Skeletal muscle satellite cell (primary cell): Measurements from ENCODE around the gene CAPN15.
A peak's percentile ranks its signal among the peaks of the same experiment; 100 is the strongest.

Experiments
- H3K27me3 ChIP-seq: 2 replicates; pipeline ENCODE4 v1.7.0; 2013; ENCODE audit warnings: low read length; ENCODE audit not compliant: control insufficient read depth, insufficient read depth
- H3K36me3 ChIP-seq: 2 replicates; pipeline ENCODE4 v1.7.0; 2013; ENCODE audit warnings: mild to moderate bottlenecking, control low read depth, low read length; ENCODE audit not compliant: insufficient read depth
- H3K4me1 ChIP-seq: 2 replicates; pipeline ENCODE4 v1.7.0; 2013; ENCODE audit warnings: low read length; ENCODE audit not compliant: control insufficient read depth, insufficient read depth
- H3K4me2 ChIP-seq: 2 replicates; pipeline ENCODE4 v1.7.0; 2013; ENCODE audit warnings: mild to moderate bottlenecking, low read length
- H3K4me3 ChIP-seq: 2 replicates; pipeline ENCODE4 v1.7.0; 2013; ENCODE audit warnings: low read length
- H3K9ac ChIP-seq: 2 replicates; pipeline ENCODE4 v1.7.0; 2013; ENCODE audit warnings: mild to moderate bottlenecking, low read depth, low read length, moderate library complexity
- H3K9me3 ChIP-seq: replicated peaks from 2 replicates; pipeline ENCODE4 v1.7.0; 2013; ENCODE audit warnings: mild to moderate bottlenecking, control low read depth, low read length

Gene CAPN15

DNA sequence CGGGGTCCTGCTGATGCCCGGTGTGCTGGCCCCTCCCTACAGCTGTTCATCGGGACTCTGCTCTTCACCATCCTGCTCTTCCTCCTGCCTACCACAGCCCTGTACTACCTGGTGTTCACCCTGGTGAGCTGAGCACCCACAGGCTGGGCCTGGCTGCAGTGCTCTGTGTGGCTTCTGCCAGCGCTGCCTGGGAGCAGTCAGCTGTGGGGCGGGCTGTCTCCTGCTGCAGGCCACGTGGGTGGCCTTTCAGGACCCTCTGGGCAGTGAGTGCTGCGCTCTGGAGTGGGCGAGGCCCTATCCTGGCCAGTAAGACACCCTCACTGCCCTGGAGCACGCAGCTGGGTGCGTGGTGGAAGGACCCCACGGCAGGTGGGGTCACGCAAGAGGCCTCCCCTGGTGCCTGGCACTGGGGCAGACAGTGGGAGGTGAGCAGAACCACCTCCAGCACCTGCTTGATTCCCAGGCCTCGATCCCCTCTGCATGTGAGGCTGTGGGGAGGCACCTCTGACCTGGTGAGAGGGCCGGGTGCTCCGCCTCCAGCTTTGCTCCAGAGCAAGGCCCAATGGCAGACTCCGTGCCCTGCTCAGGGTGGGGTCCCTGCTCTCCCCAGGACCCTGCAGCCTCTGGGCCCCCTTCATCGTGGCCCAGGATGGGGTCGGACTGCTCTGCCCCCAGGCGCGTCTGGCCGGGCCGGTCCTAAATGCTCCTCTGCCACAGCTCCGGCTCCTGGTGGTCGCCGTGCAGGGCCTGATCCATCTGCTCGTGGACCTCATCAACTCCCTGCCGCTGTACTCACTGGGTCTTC lies 52.8 kb downstream of the CAPN15 start:
- H3K9ac ChIP-seq, result no peak overlapping the region
- no peaks in the 10 kb centered on the region for H3K27me3 ChIP-seq
- no peak overlapping the region for H3K4me2 ChIP-seq
- no peak overlapping the region for H3K4me3 ChIP-seq
- H3K9me3 ChIP-seq, result no peaks in the 10 kb centered on the region
- H3K36me3 ChIP-seq, result peaks cover 11% of the 10 kb centered on the region
- H3K4me1 ChIP-seq, result peaks cover 2% of the 10 kb centered on the region

DNA sequence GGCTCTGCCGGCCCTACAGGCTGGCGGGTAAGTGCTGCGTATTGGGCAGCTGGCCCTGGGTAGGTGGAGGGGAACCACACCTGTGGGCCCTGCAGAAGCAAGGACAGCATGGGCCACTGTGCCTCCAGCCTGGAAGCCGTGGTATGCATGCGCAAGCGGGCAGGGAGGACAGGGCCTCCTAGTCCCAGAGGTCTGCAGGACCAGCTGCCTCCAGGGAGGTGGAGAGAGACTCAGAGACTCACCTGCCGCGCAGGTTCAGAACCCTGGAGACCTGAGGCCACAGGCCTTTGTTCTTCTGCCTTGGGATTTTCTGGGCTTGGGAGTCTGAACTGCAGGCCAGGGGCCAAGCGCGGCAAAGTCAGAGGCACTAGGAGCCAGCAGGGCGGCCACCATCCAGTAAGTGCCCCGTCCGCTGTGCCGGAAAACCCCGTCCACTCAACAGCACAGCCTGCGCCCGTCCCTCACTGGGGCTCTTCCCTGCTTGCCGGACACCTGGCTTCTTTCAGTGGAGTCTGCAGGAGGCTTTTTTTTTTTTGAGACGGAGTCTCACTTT lies 53.5 kb downstream of the CAPN15 start:
- Histone ChIP-seq H3K9ac (no peak overlapping the region), H3K36me3 (peaks cover 8% of the 10 kb centered on the region), H3K4me2 (no peak overlapping the region), H3K9me3 (no peaks in the 10 kb centered on the region), H3K4me3 (no peak overlapping the region), H3K4me1 (peaks cover 8% of the 10 kb centered on the region), H3K27me3 (no peaks in the 10 kb centered on the region)

DNA sequence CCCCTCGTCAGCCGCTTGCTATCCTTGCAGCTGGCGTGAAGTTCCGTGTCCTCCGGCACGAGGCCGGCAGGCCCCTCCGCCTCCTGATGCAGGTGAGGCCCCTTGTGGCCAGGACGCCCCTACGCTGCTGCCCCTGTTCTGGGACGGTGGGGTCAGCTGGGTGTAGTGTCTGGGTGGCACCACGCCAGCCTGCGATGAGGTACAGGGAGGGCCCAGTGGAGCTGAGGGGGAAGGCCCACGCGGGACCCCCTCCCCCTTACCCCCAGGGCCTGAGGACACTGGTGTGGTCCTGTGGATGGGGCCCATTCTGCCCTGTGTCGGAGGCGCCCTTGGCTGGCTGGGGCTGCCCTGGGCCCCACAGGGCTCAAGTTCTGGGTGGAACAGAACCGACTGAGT lies 54.7 kb downstream of the CAPN15 start:
- no peak overlapping the region for H3K4me2 ChIP-seq
- H3K27me3 ChIP-seq, result no peaks in the 10 kb centered on the region
- H3K4me3 ChIP-seq, result no peak overlapping the region
- H3K36me3 ChIP-seq, result peaks cover 8% of the 10 kb centered on the region
- H3K9ac ChIP-seq, result no peak overlapping the region
- H3K9me3 ChIP-seq, result no peaks in the 10 kb centered on the region
- peaks cover 18% of the 10 kb centered on the region for H3K4me1 ChIP-seq

DNA sequence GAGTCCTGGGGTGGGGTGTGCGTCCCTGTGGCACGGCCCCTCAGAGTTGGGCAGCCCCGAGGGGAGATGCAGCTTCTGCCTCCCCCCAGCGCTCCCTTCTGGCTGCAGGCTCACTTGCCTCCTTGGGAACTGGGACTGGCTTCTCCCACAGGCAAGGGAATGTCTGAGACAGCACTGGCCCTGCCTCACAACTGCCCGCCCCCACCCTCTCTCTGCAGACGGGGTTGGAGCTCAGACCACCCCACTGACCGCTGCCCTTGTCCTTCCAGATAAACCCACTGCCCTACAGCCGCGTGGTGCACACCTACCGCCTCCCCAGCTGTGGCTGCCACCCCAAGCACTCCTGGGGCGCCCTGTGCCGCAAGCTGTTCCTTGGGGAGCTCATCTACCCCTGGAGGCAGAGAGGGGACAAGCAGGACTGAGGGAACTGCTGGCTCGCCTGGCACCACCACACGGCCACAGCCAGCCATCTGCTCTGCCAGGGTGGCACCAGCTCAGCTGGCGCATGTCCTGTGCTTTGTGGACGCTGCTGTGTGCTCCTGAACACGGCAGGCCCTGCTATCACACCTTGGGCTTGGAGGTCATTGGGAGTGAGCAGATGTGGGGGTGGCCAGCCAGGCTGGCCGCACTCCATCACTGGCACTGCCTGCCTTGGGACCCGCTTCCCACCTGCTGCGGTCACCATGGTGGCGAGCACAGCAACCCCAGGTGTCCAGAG lies 55.3 kb downstream of the CAPN15 start:
- Histone ChIP-seq H3K9me3 (no peaks in the 10 kb centered on the region), H3K9ac (no peak overlapping the region), H3K36me3 (peaks cover 8% of the 10 kb centered on the region), H3K4me3 (no peak overlapping the region), H3K4me1 (peaks cover 22% of the 10 kb centered on the region), H3K27me3 (no peaks in the 10 kb centered on the region), H3K4me2 (no peak overlapping the region)

DNA sequence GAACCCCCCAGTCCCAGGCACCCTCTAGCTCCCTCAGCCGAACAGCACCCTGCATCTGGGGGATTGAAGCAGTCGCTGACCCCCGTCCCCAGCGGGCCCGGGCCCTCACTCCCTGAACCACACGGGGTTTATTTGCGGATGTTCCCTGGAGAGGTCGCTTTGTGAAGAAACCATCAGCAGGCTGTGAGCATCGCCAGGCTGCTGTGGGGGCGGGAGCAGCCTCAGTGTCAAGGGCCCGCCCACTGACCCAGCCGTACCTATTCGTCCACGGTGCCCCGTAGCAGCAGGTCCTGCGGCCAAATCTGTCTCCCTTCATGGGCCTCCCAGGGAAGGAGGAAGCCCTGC lies 55.9 kb downstream of the CAPN15 start:
- Histone ChIP-seq H3K4me3 (no peak overlapping the region), H3K36me3 (peaks cover 8% of the 10 kb centered on the region), H3K4me2 (no peak overlapping the region), H3K9me3 (no peaks in the 10 kb centered on the region), H3K27me3 (no peaks in the 10 kb centered on the region), H3K9ac (no peak overlapping the region), H3K4me1 (peaks cover 29% of the 10 kb centered on the region)

DNA sequence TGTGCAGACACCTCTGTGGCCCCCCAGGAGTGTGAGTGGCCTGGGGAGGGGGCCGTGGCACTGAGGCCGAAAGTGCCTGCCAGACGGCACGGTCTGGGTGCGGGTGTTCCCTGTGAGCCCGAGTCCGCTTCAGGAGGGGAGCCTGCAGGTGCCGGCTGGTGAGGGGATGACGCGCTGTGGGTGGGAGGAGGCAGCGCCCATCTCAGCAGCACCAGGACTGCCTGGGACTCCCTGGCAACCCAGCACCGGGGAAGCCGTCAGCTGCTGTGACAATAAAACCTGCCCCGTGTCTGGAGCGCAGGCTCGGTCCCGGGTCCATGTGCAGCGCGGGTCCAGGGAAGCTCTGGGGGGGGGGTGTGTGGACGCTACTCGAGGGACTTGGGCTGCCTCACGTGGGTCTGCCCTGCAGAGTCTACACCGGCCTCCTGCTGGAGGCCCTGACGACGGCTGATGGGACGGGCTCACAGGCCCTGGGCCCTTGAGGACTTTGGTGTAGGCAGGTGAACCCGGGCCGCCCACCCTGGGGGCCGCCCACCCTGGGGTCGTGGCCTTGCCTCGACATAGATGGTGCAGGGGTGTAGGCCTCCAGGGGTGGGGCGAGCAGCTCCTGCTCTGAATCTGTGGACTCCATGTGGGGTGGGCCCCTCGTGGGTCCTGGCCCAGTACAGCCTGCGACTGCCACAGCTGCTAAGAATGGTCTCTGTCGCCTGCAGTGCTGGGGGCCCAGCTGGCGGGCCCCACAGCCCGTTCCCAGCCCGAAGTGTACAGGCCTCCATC lies 56.5 kb downstream of the CAPN15 start:
- Histone ChIP-seq H3K4me2 (no peak overlapping the region), H3K4me1 (peaks cover 30% of the 10 kb centered on the region), H3K36me3 (peaks cover 8% of the 10 kb centered on the region), H3K9me3 (no peaks in the 10 kb centered on the region), H3K4me3 (no peak overlapping the region), H3K9ac (no peak overlapping the region), H3K27me3 (no peaks in the 10 kb centered on the region)

DNA sequence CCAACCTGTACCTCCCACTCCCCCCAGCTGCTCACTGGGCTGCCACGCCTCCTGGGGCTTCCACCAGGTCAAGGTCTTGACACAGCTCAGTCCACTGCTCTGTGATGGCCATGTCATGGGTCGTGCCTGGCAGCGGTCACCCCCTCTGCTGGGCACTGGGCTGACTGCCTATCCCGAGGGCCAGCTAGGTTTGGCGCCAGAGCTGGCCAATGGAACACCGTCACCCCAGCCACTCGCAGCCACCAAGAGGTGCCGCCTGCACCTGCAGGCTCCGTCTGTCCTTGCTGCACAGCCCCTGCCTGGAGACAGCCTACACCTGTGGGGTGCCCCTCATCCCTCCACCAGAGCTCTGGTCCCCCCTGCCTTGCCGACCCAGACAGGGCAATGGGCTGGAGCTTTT lies 57.8 kb downstream of the CAPN15 start:
- peaks cover 6% of the 10 kb centered on the region for H3K36me3 ChIP-seq
- H3K4me1 ChIP-seq, result peaks cover 30% of the 10 kb centered on the region
- no peak overlapping the region for H3K4me2 ChIP-seq
- no peak overlapping the region for H3K4me3 ChIP-seq
- H3K9ac ChIP-seq, result no peak overlapping the region
- no peaks in the 10 kb centered on the region for H3K9me3 ChIP-seq
- no peaks in the 10 kb centered on the region for H3K27me3 ChIP-seq

DNA sequence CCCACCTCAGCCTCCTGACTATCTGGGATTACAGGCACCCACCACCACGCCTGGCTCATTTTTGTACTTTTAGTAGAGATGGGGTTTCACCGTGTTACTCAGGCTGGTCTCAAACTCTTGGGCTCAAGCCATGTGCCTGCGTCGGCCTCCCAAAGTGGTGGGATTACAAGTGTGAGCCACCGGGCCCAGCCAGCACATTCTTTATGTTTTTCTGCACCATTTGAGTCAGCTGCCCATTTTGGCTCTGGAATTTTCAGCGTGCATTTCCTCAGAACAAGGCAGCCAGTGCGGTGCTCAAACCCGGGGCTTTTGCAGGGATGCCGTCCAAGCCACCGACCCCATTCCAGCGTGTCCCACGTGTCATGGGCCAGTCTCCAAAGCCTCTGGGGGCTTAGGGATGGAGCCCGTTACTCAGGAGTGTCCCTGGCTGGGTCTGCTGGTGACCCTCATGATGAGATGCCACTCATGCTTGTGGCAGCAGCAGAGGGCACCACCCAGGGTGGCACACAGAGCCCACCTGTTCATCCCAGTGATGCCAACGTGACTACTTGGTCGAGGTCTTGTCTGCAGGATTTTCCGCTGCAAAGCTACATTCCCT lies 58.6 kb downstream of the CAPN15 start:
- H3K9ac ChIP-seq, result no peak overlapping the region

DNA sequence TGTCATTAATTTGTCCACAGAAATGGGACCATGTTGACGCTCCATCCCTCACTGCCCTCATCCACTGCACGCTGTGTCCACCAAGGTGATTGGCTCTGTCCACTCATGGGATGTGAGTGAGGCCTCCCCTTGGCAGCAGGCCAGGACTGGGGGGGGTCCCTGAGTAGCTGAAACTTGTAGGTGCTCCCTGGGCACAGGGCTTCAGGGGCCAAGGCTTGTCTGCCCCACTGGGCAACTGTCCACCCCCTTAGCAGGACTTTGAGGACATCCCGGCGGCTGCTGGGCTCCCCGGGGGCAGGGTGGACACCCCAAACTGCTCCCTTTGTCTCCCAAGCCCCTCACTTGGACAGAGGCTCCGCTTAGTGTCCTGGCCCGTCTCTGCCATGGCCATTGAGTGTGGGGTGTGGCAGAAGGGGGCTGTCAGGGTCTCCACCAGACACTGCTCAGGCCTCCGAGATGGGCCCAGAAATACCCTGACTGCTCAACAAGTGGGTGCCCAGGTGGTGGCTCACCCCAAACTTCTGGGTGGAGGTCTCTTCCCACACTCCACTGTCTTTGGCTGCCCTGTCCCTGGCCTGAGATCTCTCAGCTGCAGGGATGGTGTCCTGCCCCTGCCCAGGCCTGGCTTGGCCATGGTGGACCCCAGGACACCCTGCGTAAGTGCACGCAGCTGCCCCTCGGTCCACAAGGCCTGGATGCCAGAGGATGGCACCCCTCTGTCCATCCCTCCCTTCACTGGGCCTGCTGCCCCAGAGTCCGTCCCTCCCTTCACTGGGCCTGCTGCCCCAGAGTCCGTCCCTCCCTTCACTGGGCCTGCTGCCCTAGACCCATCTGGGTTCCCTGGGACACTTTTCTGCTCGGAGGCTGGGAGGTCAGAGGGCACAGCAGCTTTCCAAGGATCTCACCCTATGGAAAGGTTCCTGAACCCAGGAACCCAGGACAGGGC lies 59.4 kb downstream of the CAPN15 start:
- Histone ChIP-seq H3K27me3 (no peaks in the 10 kb centered on the region), H3K9me3 (no peaks in the 10 kb centered on the region), H3K4me1 (peaks cover 38% of the 10 kb centered on the region), H3K4me3 (no peak overlapping the region), H3K4me2 (peak overlapping the region; percentile 40), H3K9ac (no peak overlapping the region), H3K36me3 (peaks cover 6% of the 10 kb centered on the region)

More for the DNA sequence above, 58.6 kb downstream of the CAPN15 start:
- H3K4me1 ChIP-seq, result peaks cover 37% of the 10 kb centered on the region
- no peaks in the 10 kb centered on the region for H3K9me3 ChIP-seq
- no peaks in the 10 kb centered on the region for H3K27me3 ChIP-seq
- no peak overlapping the region for H3K4me3 ChIP-seq
- H3K4me2 ChIP-seq, result peak overlapping the region; percentile 40
- peaks cover 6% of the 10 kb centered on the region for H3K36me3 ChIP-seq

DNA sequence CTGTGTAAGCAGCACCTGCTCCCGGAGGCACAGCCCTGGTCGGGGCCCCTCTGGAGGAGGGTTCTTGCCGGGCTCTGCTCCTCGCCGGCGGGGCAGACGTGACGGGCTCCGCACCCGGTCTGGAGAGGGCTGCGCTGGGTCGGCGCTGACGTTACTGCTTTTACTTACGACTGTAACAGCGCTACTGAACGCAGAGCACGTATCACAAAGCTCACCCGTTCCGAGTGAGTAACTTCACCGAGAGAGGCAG lies 61.1 kb downstream of the CAPN15 start:
- H3K27me3 ChIP-seq, result no peaks in the 10 kb centered on the region
- no peaks in the 10 kb centered on the region for H3K9me3 ChIP-seq
- peaks cover 3% of the 10 kb centered on the region for H3K36me3 ChIP-seq
- peak overlapping the region; percentile 98 for H3K4me3 ChIP-seq
- H3K9ac ChIP-seq, result peak overlapping the region; percentile 90
- H3K4me1 ChIP-seq, result peaks cover 40% of the 10 kb centered on the region
- H3K4me2 ChIP-seq, result peak overlapping the region; percentile 94
